GM21515 (cell line): ENCODE data around the gene SKAP2.
"Not testable (repeated sequence)": the region's sequence is repeated elsewhere in the genome, so short reads cannot be mapped to it uniquely, and the experiment has no call there.

Source experiments
- ATAC-seq: cut with Tn5 transposase; IDR thresholded peaks from one replicate; pipeline ENCODE4 v1.9.1; 2021; ENCODE audit not compliant: unreplicated experiment

The SKAP2 gene

GRCh38 chr7:26857506-26858240 is 6.7 kb downstream of the SKAP2 start:
- ATAC-seq = no peak

GRCh38 chr7:26857170-26857505 is 7.3 kb downstream of the SKAP2 start:
- no peak for ATAC-seq

- ATAC-seq = no peak
These were observed 8.0 kb downstream of the SKAP2 start for GRCh38 chr7:26856176-26856985.

GRCh38 chr7:26854876-26855855 is 9.2 kb downstream of the SKAP2 start:
- no peak for ATAC-seq

GRCh38 chr7:26853788-26854393 is 10.5 kb downstream of the SKAP2 start:
- ATAC-seq = no peak

GRCh38 chr7:26850193-26850651 is 14.2 kb downstream of the SKAP2 start:
- no peak for ATAC-seq

GRCh38 chr7:26843705-26844104 is 20.7 kb downstream of the SKAP2 start:
- ATAC-seq = no peak

- ATAC-seq = no peak
These were observed 21.5 kb downstream of the SKAP2 start for GRCh38 chr7:26842897-26843296.

- ATAC-seq = no peak
These were observed 23.2 kb downstream of the SKAP2 start for GRCh38 chr7:26841003-26841739.

GRCh38 chr7:26836793-26837192 is 27.6 kb downstream of the SKAP2 start:
- ATAC-seq = not testable (repeated sequence)

GRCh38 chr7:26815426-26815825 is 49.0 kb downstream of the SKAP2 start:
- no peak for ATAC-seq

- no peak for ATAC-seq
These were observed 51.0 kb downstream of the SKAP2 start for GRCh38 chr7:26813432-26813831.

GRCh38 chr7:26794541-26794940 is 69.8 kb downstream of the SKAP2 start:
- ATAC-seq = no peak

GRCh38 chr7:26792576-26792975 is 71.8 kb downstream of the SKAP2 start:
- ATAC-seq = no peak

GRCh38 chr7:26792006-26792405 is 72.4 kb downstream of the SKAP2 start:
- no peak for ATAC-seq

GRCh38 chr7:26789481-26790184 is 74.8 kb downstream of the SKAP2 start:
- no peak for ATAC-seq

GRCh38 chr7:26787701-26788100 is 76.7 kb downstream of the SKAP2 start:
- ATAC-seq = no peak

- ATAC-seq = no peak
These were observed 80.3 kb downstream of the SKAP2 start for GRCh38 chr7:26784118-26784517.

- ATAC-seq = no peak
These were observed 81.9 kb downstream of the SKAP2 start for GRCh38 chr7:26782501-26782900.
